ENCODE measurements around the gene PRKAA2.

GRCh38 chr1:56713112-56713511 lies 68.0 kb downstream of the PRKAA2 start:
- no peak for TF ChIP-seq RFX5 (IDR thresholded peaks at IDR 0.05; ENCODE audit: low read depth, low read length)
- no peak for TF ChIP-seq CTCF (conservative IDR thresholded peaks at IDR 0.05; ENCODE audit: low read depth, low read length)
- TF ChIP-seq MXI1 (IDR thresholded peaks at IDR 0.05; ENCODE audit: borderline replicate concordance, low read depth, low read length): no peak
- TF ChIP-seq SMC3 (IDR thresholded peaks at IDR 0.05; ENCODE audit: low read depth, low read length): no peak
- TF ChIP-seq POLR2A (IDR thresholded peaks at IDR 0.05; ENCODE audit: low read depth, low read length): no peak
- TF ChIP-seq RAD21 (IDR thresholded peaks at IDR 0.05; ENCODE audit: low read length): no peak
- no peak for TF ChIP-seq MAZ (IDR thresholded peaks at IDR 0.05; ENCODE audit: borderline replicate concordance, low read depth, low read length)
- TF ChIP-seq CEBPB (IDR thresholded peaks at IDR 0.05; ENCODE audit: low read depth, low read length): no peak
- no peak for TF ChIP-seq FOS (IDR thresholded peaks at IDR 0.05; ENCODE audit: low read depth, low read length)

Data from IMR-90 (cell line).